ENCODE measurements around the gene SREK1.

DNA sequence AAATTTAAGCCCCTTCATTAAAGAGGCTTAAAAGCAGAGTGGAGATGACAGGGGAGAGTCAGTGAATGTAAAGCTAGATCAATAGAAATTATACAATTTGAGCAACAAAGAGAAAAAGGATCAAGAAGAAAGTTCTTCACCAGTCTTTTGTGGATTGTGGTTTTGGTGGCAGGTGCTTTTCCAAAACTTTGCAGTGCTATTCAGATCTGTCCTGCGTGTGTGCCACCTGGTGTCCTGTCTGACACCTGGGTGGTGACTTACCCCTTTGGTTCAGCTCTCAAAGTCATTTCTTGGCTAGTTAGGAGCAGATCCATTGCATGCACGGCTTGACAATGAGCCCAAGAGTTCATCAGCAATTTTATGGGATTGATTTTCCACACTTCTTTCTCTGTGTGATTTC, 69.4 kb downstream of the SREK1 start:
- TF ChIP-seq, protein P1, sequence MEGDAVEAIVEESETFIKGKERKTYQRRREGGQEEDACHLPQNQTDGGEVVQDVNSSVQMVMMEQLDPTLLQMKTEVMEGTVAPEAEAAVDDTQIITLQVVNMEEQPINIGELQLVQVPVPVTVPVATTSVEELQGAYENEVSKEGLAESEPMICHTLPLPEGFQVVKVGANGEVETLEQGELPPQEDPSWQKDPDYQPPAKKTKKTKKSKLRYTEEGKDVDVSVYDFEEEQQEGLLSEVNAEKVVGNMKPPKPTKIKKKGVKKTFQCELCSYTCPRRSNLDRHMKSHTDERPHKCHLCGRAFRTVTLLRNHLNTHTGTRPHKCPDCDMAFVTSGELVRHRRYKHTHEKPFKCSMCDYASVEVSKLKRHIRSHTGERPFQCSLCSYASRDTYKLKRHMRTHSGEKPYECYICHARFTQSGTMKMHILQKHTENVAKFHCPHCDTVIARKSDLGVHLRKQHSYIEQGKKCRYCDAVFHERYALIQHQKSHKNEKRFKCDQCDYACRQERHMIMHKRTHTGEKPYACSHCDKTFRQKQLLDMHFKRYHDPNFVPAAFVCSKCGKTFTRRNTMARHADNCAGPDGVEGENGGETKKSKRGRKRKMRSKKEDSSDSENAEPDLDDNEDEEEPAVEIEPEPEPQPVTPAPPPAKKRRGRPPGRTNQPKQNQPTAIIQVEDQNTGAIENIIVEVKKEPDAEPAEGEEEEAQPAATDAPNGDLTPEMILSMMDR (IDR thresholded peaks at IDR 0.05; ENCODE audit: insufficient read depth, low read length, poor library complexity, severe bottlenecking), result no peak
- TF ChIP-seq EZH2phosphoT487 (conservative IDR thresholded peaks at IDR 0.05; ENCODE audit: low read length), result no peak
